Measurements from ENCODE around the gene GCSAM.

GCSAM gene

DNA sequence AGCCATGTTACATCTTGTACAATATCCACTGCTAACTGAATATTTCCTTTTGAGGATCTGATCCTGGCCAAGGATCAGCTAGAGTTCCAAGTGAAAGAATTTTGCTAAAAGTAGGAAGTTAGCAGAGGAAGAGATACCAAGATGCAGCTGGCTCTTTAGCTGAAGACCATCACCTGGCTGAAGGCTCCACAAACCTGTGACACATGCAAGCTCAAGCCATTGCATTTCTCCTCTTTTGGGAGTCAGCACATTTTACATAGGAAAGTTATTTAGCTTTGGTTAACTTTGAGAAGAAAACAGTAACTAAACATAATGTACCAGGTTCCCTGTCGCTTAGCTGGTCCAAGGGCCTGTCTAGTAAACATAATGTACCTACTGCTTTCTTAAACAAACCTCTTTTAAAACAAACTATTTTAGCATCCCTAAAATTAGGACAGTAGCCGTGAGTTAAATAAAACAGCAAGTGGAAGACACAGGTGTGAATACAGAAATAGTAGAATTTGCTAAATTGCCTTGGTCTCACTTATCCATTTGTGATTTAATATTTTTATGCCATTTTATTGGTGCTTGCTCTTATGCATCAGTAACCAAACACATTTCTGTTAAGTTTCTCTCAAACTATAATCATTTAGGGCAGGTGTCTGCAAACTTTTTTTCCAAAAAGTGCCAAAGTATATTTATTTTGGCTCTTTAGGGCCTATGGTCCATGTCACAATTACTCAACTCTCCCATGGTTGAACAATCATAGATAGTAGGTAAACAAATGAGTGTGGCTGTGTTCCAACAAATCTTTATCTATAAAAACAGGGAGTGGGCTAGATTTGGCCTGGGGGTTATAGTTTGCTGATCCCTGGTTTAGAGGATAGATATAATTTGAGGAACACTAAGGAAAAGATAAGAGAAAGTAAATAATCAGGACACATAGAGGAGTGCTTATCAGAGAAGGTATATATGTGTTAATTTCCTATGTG is 11.2 kb downstream of the GCSAM start:
- H3K27ac ChIP-seq (ENCODE audit: insufficient read depth, low read depth, low read length, poor library complexity, severe bottlenecking): no peak overlapping the region
- H3K27me3 ChIP-seq (ENCODE audit: control insufficient read depth, insufficient read depth, low read length, poor library complexity, severe bottlenecking): no peaks in the 10 kb centered on the region
- H3K4me1 ChIP-seq (ENCODE audit: control insufficient read depth, insufficient read depth, low read length): peaks cover 29% of the 10 kb centered on the region
- H3K9me3 ChIP-seq (ENCODE audit: control insufficient read depth, low read length): no peaks in the 10 kb centered on the region
- WGBS, 2 experiments: 100% methylated on average over 2 of the region's 2 CpGs
- H3K36me3 ChIP-seq (ENCODE audit: control insufficient read depth, insufficient read depth, low read length): no peaks in the 10 kb centered on the region
- no peak overlapping the region for H3K4me3 ChIP-seq (ENCODE audit: insufficient read depth, low read depth, low read length)

DNA sequence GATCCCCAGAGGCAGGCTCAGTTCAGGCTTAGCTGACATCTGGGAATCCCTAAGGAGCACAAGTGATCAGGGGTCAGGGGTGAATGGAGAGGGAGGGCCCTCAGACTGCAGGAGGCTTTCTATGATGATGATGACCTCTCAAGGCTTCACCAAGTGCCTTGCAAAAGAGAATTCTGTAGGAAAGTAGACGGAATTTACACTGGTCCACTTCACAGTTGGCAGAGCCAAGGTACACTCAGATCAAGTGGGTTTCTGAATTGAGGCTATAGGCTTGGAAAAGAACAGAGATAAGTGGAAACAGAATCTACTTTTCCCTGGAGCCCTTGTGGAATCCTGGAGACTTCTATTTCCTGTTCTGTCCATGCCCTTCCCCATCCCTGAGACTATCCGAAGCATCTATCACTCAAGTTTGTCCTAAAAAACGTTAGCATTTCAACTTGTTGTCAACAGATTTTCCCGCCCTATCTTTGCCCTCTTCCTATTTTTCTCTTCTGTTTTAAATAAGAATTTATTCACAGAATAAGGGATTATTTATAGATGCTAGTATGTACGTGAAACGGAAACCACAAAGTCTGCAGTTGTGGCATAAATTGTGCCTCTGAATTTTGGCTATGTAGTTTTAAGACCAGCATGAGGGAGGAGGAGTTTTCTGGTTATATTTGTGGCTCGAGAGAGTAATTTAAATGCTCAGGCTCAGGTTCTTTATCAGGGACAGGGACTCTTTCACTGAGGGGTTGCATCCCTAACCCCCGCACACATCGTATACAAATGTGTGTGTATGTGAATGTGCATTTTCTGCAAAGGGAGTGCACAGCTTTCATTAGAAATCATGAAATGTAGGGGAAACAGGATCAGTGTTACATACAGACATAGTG is 12.8 kb downstream of the GCSAM start:
- H3K9me3 ChIP-seq (ENCODE audit: control insufficient read depth, low read length): no peaks in the 10 kb centered on the region
- peaks cover 16% of the 10 kb centered on the region for H3K4me1 ChIP-seq (ENCODE audit: control insufficient read depth, insufficient read depth, low read length)
- no peak overlapping the region for H3K4me3 ChIP-seq (ENCODE audit: insufficient read depth, low read depth, low read length)
- H3K27me3 ChIP-seq (ENCODE audit: control insufficient read depth, insufficient read depth, low read length, poor library complexity, severe bottlenecking): no peaks in the 10 kb centered on the region
- 88 to 90% methylated on average over 9 of the region's 9 CpGs for WGBS, 2 experiments
- no peaks in the 10 kb centered on the region for H3K36me3 ChIP-seq (ENCODE audit: control insufficient read depth, insufficient read depth, low read length)
- H3K27ac ChIP-seq (ENCODE audit: insufficient read depth, low read depth, low read length, poor library complexity, severe bottlenecking): no peak overlapping the region

DNA sequence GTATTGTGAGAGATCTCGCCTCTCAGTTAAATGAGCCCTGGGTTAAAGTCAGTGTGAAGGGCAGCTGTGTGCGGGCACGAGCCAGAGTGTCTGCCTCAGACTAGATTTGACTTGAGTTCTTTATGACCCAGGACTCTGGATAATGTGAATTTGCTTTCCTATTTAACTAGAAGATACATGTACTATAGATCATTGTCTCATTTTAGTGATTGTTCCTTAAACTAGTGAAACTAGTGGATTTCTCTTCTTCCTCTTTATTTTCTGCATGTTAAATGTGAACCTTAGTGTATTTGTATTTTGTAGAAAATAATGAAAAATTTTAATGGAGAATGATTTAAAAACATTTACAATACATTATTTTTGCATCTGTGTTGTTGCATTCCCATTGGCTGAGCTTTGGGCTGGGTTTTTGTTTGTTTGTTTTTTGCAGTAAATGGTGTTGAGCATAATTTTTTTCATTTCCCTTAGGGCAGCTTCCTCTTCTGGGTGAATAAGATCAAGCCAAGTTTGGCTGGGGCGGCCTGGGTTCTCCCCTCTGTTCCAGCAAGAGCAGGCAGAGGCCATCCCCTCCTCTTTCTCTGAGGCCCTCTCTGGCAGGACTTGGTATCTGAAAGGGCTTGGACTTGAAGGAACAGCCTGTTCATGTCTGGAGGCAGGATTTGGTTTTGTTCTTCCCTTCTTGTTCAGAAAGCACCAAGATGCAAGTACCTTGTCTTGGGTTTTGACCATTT is 15.0 kb downstream of the GCSAM start:
- Histone ChIP-seq H3K36me3 (ENCODE audit: control insufficient read depth, insufficient read depth, low read length) (no peaks in the 10 kb centered on the region), H3K4me1 (ENCODE audit: control insufficient read depth, insufficient read depth, low read length) (peaks cover 20% of the 10 kb centered on the region), H3K27me3 (ENCODE audit: control insufficient read depth, insufficient read depth, low read length, poor library complexity, severe bottlenecking) (no peaks in the 10 kb centered on the region), H3K27ac (ENCODE audit: insufficient read depth, low read depth, low read length, poor library complexity, severe bottlenecking) (no peak overlapping the region), H3K9me3 (ENCODE audit: control insufficient read depth, low read length) (no peaks in the 10 kb centered on the region), H3K4me3 (ENCODE audit: insufficient read depth, low read depth, low read length) (no peak overlapping the region)
- 95 to 97% methylated on average over 4 of the region's 4 CpGs for WGBS, 2 experiments

DNA sequence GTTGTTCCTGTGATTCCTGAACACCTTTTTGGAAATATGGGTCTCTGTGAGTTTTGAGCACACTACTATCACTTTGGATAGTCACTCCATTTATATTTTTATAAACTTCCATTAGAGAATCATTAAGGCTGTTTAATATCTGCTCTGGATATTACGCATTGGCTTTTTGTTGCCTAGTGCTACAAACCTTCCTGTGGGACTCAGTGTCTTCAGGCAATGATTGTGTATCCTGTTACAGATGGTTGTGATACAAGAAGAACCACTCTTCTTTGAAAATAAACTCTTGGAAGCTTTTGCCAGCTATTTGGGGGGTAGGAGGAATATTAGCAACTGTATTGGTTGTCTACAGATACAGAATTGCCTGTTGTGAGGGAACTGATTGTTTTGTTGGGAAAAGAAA is 15.6 kb downstream of the GCSAM start:
- Histone ChIP-seq H3K4me1 (ENCODE audit: control insufficient read depth, insufficient read depth, low read length) (peaks cover 20% of the 10 kb centered on the region), H3K9me3 (ENCODE audit: control insufficient read depth, low read length) (no peaks in the 10 kb centered on the region), H3K27ac (ENCODE audit: insufficient read depth, low read depth, low read length, poor library complexity, severe bottlenecking) (no peak overlapping the region), H3K4me3 (ENCODE audit: insufficient read depth, low read depth, low read length) (no peak overlapping the region), H3K27me3 (ENCODE audit: control insufficient read depth, insufficient read depth, low read length, poor library complexity, severe bottlenecking) (no peaks in the 10 kb centered on the region), H3K36me3 (ENCODE audit: control insufficient read depth, insufficient read depth, low read length) (no peaks in the 10 kb centered on the region)
- WGBS, 2 experiments: 86 to 100% methylated on average over 1 of the region's 1 CpG

DNA sequence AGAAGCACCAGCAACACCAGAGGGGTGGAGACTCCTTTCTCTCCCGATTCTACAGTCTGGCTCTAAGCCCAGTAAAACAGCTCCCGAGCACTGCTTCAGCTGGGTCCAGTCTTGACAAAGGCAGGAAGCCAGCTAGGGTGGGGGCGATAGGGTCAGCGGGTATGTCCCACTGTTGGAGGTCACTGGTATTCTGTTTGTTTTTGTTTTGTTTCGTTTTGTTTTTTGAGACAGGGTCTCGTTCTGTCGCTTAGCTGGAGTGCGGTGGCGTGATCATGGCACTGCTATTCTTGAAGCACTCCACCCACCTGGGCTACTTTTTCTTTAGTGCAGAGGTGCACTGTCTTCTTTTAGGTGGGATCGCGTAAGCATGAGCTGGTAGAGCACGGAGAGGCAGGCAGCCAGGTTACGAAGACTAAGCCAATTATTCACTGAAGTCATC is 16.3 kb downstream of the GCSAM start:
- Histone ChIP-seq H3K9me3 (ENCODE audit: control insufficient read depth, low read length) (no peaks in the 10 kb centered on the region), H3K27me3 (ENCODE audit: control insufficient read depth, insufficient read depth, low read length, poor library complexity, severe bottlenecking) (no peaks in the 10 kb centered on the region), H3K36me3 (ENCODE audit: control insufficient read depth, insufficient read depth, low read length) (no peaks in the 10 kb centered on the region), H3K27ac (ENCODE audit: insufficient read depth, low read depth, low read length, poor library complexity, severe bottlenecking) (no peak overlapping the region), H3K4me3 (ENCODE audit: insufficient read depth, low read depth, low read length) (no peak overlapping the region), H3K4me1 (ENCODE audit: control insufficient read depth, insufficient read depth, low read length) (peaks cover 20% of the 10 kb centered on the region)
- WGBS, 2 experiments: 89 to 91% methylated on average over 13 of the region's 13 CpGs

DNA sequence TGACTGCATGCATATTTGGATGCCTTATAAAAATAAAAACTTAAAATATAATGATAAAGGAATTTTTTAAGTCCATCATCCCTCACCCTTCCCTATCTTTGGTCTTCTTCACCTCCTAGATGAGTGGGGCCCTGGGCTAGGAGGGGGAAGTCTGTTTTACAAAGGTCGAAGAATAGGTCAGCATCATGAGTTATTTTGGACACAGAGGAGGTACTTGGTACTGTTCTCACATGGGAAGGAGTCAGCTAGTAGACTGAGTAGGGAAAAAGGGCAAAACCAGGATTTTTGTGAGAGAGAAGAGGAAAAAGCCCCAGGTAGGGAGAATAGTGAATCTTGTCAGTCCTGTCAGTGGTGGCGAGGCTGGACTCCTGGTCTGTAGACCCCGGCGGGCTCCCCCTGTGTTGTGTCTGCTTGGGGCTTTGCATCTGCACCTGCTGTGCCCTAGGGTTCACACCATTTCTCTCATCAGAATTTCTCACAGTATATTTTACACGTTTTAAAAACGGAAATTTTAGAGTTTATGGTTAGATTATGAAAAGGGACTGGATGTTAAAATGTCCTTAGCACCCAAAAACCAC is 17.2 kb downstream of the GCSAM start:
- 86 to 89% methylated on average over 4 to 5 of the region's 6 CpGs for WGBS, 2 experiments
- Histone ChIP-seq H3K27ac (ENCODE audit: insufficient read depth, low read depth, low read length, poor library complexity, severe bottlenecking) (no peak overlapping the region), H3K4me3 (ENCODE audit: insufficient read depth, low read depth, low read length) (no peak overlapping the region), H3K9me3 (ENCODE audit: control insufficient read depth, low read length) (no peaks in the 10 kb centered on the region), H3K4me1 (ENCODE audit: control insufficient read depth, insufficient read depth, low read length) (peaks cover 20% of the 10 kb centered on the region), H3K27me3 (ENCODE audit: control insufficient read depth, insufficient read depth, low read length, poor library complexity, severe bottlenecking) (no peaks in the 10 kb centered on the region), H3K36me3 (ENCODE audit: control insufficient read depth, insufficient read depth, low read length) (no peaks in the 10 kb centered on the region)

DNA sequence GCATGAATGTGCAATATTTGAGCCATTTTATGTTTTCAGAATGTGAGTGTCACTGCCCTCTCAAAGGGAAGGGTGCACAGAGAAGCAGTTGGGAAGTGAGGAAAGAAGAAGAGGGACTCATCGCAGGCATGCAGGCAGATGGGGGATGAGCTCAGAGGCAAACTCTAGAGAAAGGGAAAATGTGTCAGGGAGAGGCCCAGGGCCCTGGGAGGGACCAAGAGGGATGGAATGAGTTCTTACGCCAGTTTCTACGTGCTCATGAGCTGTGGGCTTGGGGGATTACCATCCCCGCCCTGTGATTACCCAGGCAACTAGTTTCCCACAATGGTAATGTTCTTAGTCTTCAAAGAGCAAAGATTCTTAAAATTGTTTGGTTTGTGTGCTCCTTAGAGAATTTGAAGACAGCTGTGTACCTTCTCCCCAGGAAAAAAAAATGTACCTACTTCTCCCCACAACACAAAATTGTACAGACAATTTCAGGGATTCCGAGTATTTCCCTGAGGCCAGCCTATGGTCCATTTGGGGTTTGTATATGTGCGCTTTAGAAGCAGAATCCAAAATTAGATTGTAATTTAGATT is 17.8 kb downstream of the GCSAM start:
- Histone ChIP-seq H3K9me3 (ENCODE audit: control insufficient read depth, low read length) (no peaks in the 10 kb centered on the region), H3K4me1 (ENCODE audit: control insufficient read depth, insufficient read depth, low read length) (peaks cover 19% of the 10 kb centered on the region), H3K4me3 (ENCODE audit: insufficient read depth, low read depth, low read length) (no peak overlapping the region), H3K27ac (ENCODE audit: insufficient read depth, low read depth, low read length, poor library complexity, severe bottlenecking) (no peak overlapping the region), H3K36me3 (ENCODE audit: control insufficient read depth, insufficient read depth, low read length) (no peaks in the 10 kb centered on the region), H3K27me3 (ENCODE audit: control insufficient read depth, insufficient read depth, low read length, poor library complexity, severe bottlenecking) (no peaks in the 10 kb centered on the region)
- 83 to 93% methylated on average over 6 of the region's 6 CpGs for WGBS, 2 experiments

DNA sequence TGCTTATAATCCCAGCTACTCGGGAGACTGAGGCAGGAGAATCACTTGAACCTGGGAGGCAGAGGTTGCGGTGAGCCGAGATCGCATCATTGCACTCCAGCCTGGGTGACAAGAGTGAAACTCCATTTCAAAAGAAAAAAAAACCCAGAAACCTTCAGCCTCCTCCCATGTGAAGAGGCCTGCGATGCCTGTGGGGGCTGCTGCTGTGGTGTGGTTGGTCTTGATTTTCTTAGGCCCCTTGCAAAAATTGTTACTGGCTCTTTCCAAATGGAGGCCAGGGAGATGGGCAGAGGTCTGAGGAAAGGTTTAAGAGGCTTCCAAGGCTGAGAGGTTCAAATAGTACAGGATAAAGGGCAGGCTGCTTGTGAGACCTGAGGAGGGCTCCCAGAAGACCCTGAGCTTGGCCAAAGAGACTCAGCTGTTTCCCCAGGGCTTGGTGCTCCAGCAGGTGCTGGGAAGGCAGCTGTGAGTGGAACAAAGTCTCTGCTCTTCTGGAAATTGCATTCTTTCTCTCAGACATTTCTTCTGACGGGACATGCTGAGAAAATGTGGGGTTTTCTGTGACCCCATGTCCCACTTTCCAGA is 18.4 kb downstream of the GCSAM start:
- H3K27me3 ChIP-seq (ENCODE audit: control insufficient read depth, insufficient read depth, low read length, poor library complexity, severe bottlenecking): no peaks in the 10 kb centered on the region
- no peaks in the 10 kb centered on the region for H3K36me3 ChIP-seq (ENCODE audit: control insufficient read depth, insufficient read depth, low read length)
- 87 to 94% methylated on average over 6 of the region's 6 CpGs for WGBS, 2 experiments
- no peak overlapping the region for H3K27ac ChIP-seq (ENCODE audit: insufficient read depth, low read depth, low read length, poor library complexity, severe bottlenecking)
- H3K4me1 ChIP-seq (ENCODE audit: control insufficient read depth, insufficient read depth, low read length): peaks cover 14% of the 10 kb centered on the region
- no peak overlapping the region for H3K4me3 ChIP-seq (ENCODE audit: insufficient read depth, low read depth, low read length)
- no peaks in the 10 kb centered on the region for H3K9me3 ChIP-seq (ENCODE audit: control insufficient read depth, low read length)

DNA sequence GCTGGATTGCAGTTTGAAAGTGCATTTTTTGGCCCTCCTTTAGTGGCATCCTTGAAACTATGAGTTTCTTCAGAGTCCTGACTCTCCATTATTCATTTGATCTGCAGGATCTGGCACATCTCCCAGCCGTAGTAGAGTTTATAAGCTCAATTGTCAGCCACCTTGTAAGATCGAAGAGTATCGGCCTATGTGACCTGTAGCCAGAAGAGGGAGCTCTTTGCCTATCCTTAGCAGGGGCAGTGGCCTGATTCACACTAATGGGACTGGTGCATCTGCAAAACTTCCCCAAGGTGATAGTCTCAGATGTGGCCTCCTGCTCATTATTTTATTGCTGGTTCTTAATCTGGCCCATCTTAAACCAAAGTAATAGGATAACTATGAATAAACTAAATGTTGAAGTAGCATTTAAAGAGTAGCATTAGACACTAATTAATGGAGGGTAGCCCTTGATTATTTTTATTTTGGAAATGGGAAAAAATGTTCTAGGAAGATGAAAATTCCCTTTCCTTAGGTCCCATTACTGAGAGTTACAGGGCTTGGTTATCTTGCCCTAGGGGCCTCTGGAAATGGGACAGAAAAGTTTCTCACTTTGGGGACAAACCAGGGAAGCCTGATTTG is 21.2 kb downstream of the GCSAM start:
- WGBS, 2 experiments: 20 to 34% methylated on average over 3 of the region's 3 CpGs
- Histone ChIP-seq H3K9me3 (ENCODE audit: control insufficient read depth, low read length) (no peaks in the 10 kb centered on the region), H3K36me3 (ENCODE audit: control insufficient read depth, insufficient read depth, low read length) (no peaks in the 10 kb centered on the region)

More for the DNA sequence above, 21.2 kb downstream of the GCSAM start:
- H3K4me1 ChIP-seq (ENCODE audit: control insufficient read depth, insufficient read depth, low read length): peaks cover 15% of the 10 kb centered on the region
- no peak overlapping the region for H3K4me3 ChIP-seq (ENCODE audit: insufficient read depth, low read depth, low read length)
- no peaks in the 10 kb centered on the region for H3K27me3 ChIP-seq (ENCODE audit: control insufficient read depth, insufficient read depth, low read length, poor library complexity, severe bottlenecking)
- no peak overlapping the region for H3K27ac ChIP-seq (ENCODE audit: insufficient read depth, low read depth, low read length, poor library complexity, severe bottlenecking)

All from ectodermal cell (in vitro differentiated cells).